HUES6 (cell line): ENCODE results near the gene STX4.
A peak's percentile ranks its signal among the peaks of the same experiment; 100 is the strongest.

Source experiments
- H3K27ac ChIP-seq: 2 replicates; pipeline ENCODE4 v1.7.0; 2013; ENCODE audit warnings: low read depth, mild to moderate bottlenecking, low read length, inconsistent platforms
- H3K27me3 ChIP-seq: 2 replicates; pipeline ENCODE4 v1.6.1; 2013; ENCODE audit warnings: low read length; ENCODE audit not compliant: control insufficient read depth, insufficient read depth
- H3K36me3 ChIP-seq: 2 replicates; pipeline ENCODE4 v1.6.1; 2013; ENCODE audit warnings: low read length; ENCODE audit not compliant: control insufficient read depth, insufficient read depth
- H3K4me1 ChIP-seq: 2 replicates; pipeline ENCODE4 v1.6.1; 2013; ENCODE audit warnings: low read length; ENCODE audit not compliant: control insufficient read depth, insufficient read depth
- H3K4me3 ChIP-seq: 2 replicates; pipeline ENCODE4 v1.5.1; 2013; ENCODE audit warnings: low read depth, low read length
- H3K9ac ChIP-seq: one replicate; pipeline ENCODE4 v1.6.1; 2013; ENCODE audit warnings: mild to moderate bottlenecking, low read length
- H3K9me3 ChIP-seq: 2 replicates; pipeline ENCODE4 v1.6.1; 2013; ENCODE audit warnings: low read depth, low read length; ENCODE audit not compliant: control insufficient read depth, insufficient read depth

The STX4 gene

DNA sequence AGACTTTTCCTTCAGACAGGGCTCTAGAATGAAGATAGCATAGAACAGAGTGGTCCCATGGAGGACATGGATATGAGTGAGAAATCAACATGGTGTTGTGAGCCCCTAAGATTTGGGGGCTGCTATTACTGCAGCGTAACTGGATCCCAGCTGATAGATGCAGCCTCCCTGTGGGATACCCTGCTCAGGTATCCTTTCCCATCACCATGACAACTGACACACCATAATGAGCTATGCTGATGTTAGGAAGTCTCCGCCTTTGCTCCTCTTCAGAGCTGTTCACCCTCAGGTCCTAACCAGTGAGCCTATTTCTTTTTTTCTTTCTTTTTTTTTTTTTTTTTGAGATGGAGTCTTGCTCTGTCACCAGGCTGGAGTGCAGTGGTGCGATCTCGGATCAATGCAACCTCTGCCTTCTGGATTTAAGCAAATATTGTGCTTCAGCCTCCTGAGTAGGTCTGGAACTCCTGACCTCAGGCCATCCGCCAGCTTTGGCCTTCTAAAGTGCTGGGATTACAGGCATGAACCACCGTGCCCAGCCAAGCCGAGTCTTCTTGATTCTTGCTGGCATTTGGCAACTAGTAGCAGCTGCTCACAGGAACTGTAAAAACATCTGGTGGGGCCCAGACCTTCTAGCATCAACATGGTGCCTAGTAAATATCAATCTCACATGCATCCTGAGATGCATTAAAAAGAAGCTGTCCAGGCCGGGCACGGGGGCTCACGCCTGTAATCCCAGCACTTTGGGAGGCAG lies 17.1 kb downstream of the STX4 start:
- H3K27me3 ChIP-seq: no peaks in the 10 kb centered on the region
- no peak overlapping the region for H3K4me3 ChIP-seq
- H3K36me3 ChIP-seq: no peaks in the 10 kb centered on the region
- H3K9ac ChIP-seq: no peak overlapping the region
- H3K4me1 ChIP-seq: no peaks in the 10 kb centered on the region
- H3K27ac ChIP-seq: no peak overlapping the region
- H3K9me3 ChIP-seq: no peaks in the 10 kb centered on the region

DNA sequence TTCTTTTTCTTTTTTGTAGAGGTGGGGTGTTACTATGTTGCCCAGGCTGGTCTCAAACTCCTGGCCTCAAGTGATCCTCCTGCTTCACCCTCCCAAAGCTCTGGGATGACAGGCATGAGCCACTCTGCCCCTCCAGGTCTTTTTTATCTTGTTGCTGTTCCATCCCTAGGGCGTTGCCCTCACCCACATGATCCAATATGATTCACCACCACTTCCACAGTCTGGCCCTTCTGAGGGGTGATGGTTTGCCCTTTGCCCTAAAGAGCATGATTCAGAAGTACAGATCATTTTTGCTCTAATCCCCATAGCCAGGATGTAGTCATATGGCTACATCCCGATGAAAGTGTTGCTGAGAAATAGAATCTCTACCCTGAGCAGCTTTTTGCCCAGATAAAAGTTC lies 18.8 kb downstream of the STX4 start:
- H3K27me3 ChIP-seq: no peaks in the 10 kb centered on the region
- H3K9me3 ChIP-seq: no peaks in the 10 kb centered on the region
- no peaks in the 10 kb centered on the region for H3K4me1 ChIP-seq
- no peak overlapping the region for H3K4me3 ChIP-seq
- no peak overlapping the region for H3K27ac ChIP-seq
- no peaks in the 10 kb centered on the region for H3K36me3 ChIP-seq
- no peak overlapping the region for H3K9ac ChIP-seq

- no peak overlapping the region for H3K4me3 ChIP-seq
- no peaks in the 10 kb centered on the region for H3K9me3 ChIP-seq
- H3K9ac ChIP-seq: no peak overlapping the region
- H3K27me3 ChIP-seq: no peaks in the 10 kb centered on the region
- no peak overlapping the region for H3K27ac ChIP-seq
- H3K4me1 ChIP-seq: no peaks in the 10 kb centered on the region
- H3K36me3 ChIP-seq: peaks cover 8% of the 10 kb centered on the region; the same call in 1 of the 2 replicates
Observed at GRCh38 chr16:31055613-31056012, 22.3 kb downstream of the STX4 start.

- H3K4me3 ChIP-seq: no peak overlapping the region
- no peaks in the 10 kb centered on the region for H3K9me3 ChIP-seq
- no peak overlapping the region for H3K9ac ChIP-seq
- no peaks in the 10 kb centered on the region for H3K4me1 ChIP-seq
- peaks cover 33% of the 10 kb centered on the region for H3K36me3 ChIP-seq
- no peak overlapping the region for H3K27ac ChIP-seq
- H3K27me3 ChIP-seq: no peaks in the 10 kb centered on the region
Observed at GRCh38 chr16:31061126-31061812, 27.9 kb downstream of the STX4 start.

DNA sequence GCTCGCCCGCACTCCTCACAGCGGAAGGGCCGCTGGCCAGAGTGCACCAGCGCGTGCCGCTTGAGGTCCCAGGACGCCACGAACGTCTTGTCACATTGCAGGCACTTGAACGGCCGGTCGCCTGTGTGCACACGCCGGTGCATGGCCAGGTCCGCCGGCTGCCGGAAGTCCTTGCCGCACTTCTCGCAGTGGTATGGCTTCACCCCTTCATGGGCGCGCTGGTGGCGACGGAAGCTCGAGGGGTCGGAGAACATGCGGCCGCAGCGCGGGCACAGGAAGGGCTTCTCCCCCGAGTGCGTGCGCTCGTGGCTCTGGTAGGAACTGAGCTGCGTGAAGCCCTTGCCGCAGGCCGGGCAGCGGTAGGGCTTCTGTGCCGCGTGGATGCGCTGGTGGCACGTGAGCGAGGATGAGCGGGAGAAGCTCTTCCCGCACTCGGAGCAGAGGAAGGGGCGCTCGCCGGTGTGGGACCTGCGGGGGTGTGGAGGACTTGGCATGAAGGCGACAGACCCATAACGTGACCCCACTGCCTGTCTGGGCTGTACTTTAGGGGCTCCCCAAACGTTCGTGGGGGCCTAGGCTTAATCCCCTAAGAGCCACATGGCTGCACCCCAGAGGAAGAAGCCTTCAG lies 28.6 kb downstream of the STX4 start:
- Histone ChIP-seq H3K4me3 (no peak overlapping the region), H3K27me3 (no peaks in the 10 kb centered on the region), H3K36me3 (peaks cover 33% of the 10 kb centered on the region), H3K9me3 (no peaks in the 10 kb centered on the region), H3K9ac (no peak overlapping the region), H3K27ac (no peak overlapping the region), H3K4me1 (no peaks in the 10 kb centered on the region)

GRCh38 chr16:31063495-31063842 lies 30.1 kb downstream of the STX4 start:
- H3K27ac ChIP-seq: no peak overlapping the region
- H3K36me3 ChIP-seq: peaks cover 33% of the 10 kb centered on the region
- no peaks in the 10 kb centered on the region for H3K4me1 ChIP-seq
- H3K9ac ChIP-seq: no peak overlapping the region
- no peaks in the 10 kb centered on the region for H3K9me3 ChIP-seq
- no peaks in the 10 kb centered on the region for H3K27me3 ChIP-seq
- H3K4me3 ChIP-seq: no peak overlapping the region

GRCh38 chr16:31063843-31064611 lies 30.7 kb downstream of the STX4 start:
- Histone ChIP-seq H3K4me1 (no peaks in the 10 kb centered on the region), H3K4me3 (no peak overlapping the region), H3K27ac (no peak overlapping the region), H3K9ac (no peak overlapping the region), H3K36me3 (peaks cover 33% of the 10 kb centered on the region), H3K27me3 (no peaks in the 10 kb centered on the region), H3K9me3 (no peaks in the 10 kb centered on the region)

- Histone ChIP-seq H3K9ac (no peak overlapping the region), H3K9me3 (no peaks in the 10 kb centered on the region), H3K27ac (no peak overlapping the region; the same call in 1 of the 2 replicates), H3K36me3 (peaks cover 32% of the 10 kb centered on the region), H3K4me1 (no peaks in the 10 kb centered on the region), H3K4me3 (no peak overlapping the region), H3K27me3 (no peaks in the 10 kb centered on the region)
Observed at GRCh38 chr16:31064882-31065461, 31.6 kb downstream of the STX4 start.

DNA sequence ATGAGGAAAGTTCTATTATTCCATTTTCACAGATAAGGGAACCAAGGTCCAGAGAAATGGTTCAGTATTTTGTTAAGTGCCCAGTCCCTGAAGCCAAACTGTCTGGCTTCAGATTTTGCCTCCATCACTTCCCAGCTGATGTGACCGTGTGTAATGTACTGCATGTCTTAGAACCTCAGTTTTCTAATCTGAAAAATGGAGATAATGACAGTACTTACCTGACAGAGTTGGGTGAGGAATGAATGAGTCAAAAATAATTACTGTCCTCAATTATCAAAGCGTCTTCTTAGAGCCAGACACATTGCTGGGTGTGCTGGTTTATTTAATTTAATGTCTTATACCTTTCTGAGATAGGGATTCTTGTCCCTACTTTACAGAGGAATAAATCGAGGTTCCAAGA lies 34.0 kb downstream of the STX4 start:
- Histone ChIP-seq H3K9ac (no peak overlapping the region), H3K4me1 (peaks cover 6% of the 10 kb centered on the region), H3K27me3 (no peaks in the 10 kb centered on the region), H3K4me3 (no peak overlapping the region), H3K36me3 (peaks cover 9% of the 10 kb centered on the region), H3K9me3 (no peaks in the 10 kb centered on the region), H3K27ac (no peak overlapping the region)

DNA sequence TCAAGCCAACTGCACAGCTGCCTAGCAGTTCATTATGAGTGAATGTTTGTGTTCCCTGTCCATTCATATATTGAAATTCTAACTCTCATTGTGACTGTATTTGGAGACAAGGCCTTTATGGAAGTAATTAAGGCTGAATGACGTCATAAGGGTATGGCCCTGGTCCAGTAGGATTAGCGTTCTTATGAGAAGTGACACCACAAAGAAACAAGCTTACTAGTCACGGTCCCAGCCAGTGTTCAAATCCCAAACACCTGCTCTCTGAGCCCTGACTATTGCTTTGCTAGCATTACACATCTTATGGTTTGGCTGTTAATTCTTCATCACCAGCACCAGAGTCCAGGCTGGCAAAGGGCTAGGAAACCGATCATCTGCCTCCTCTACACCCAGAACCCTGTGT lies 38.5 kb downstream of the STX4 start:
- H3K4me1 ChIP-seq: peaks cover 6% of the 10 kb centered on the region
- H3K27me3 ChIP-seq: no peaks in the 10 kb centered on the region
- peak overlapping the region; percentile 97 for H3K4me3 ChIP-seq
- peaks cover 10% of the 10 kb centered on the region for H3K36me3 ChIP-seq
- no peak overlapping the region for H3K27ac ChIP-seq
- H3K9ac ChIP-seq: peak overlapping the region; percentile 83
- H3K9me3 ChIP-seq: no peaks in the 10 kb centered on the region
